IMR-90 (cell line): ENCODE data around the gene C5orf58. TPM values are rescaled to one million over a fixed set of nuclear protein-coding genes. Genes with fewer than 3 reads are reported as not detected.

Experiments used
- ATAC-seq: fragments of 200-7000 bp; cut with Tn5 transposase; 2 replicates; pipeline ENCODE4 v1.9.1; 2020; ENCODE audit warnings: low read depth, mild to moderate bottlenecking, moderate library complexity
- BruUV-seq: library from RNA; stranded (reverse); fragments of 400-500 nt; replicated peaks from 2 replicates; lab custom pipeline; 2021; lab: Mats Ljungman, UMichigan
- CTCF ChIA-PET: fragments of 300-600 bp; formaldehyde crosslinking; extraction: SDS; loops from one replicate; lab custom pipeline; 2021; ENCODE audit warnings: antibody characterized with exemption; lab: Yijun Ruan, JAX
- POLR2A ChIA-PET: fragments of 300-600 bp; sonication (Branson Sonifier 250); formaldehyde crosslinking; loops from one replicate; lab custom pipeline; 2022; ENCODE audit warnings: antibody characterized with exemption; ENCODE audit not compliant: unreplicated experiment; lab: Charles Lee
- DNase-seq: peaks from one replicate; pipeline ENCODE4 v3.0.0; 2013
- H2AFZ ChIP-seq: replicated peaks from 2 replicates; pipeline ENCODE3; 2013; ENCODE audit warnings: low read length, mild to moderate bottlenecking; ENCODE audit not compliant: poor library complexity
- H2AK5ac ChIP-seq: 2 replicates; pipeline ENCODE4 v1.6.1; 2013; ENCODE audit warnings: low read depth, low read length, inconsistent platforms
- H2AK9ac ChIP-seq: replicated peaks from 2 replicates; pipeline ENCODE3; 2013; ENCODE audit warnings: mild to moderate bottlenecking, low read depth, low read length, moderate library complexity; ENCODE audit not compliant: poor library complexity
- H2BK120ac ChIP-seq: 2 replicates; pipeline ENCODE4 v1.6.1; 2013; ENCODE audit warnings: low read depth, low read length, inconsistent platforms
- H2BK15ac ChIP-seq: 3 replicates; pipeline ENCODE4 v1.6.1; 2013; ENCODE audit warnings: low read depth, low read length, inconsistent platforms
- H2BK20ac ChIP-seq: 2 replicates; pipeline ENCODE4 v1.6.1; 2013; ENCODE audit warnings: low read depth, mild to moderate bottlenecking, inconsistent platforms, low read length, moderate library complexity
- H2BK5ac ChIP-seq: 2 replicates; pipeline ENCODE4 v1.6.1; 2013; ENCODE audit warnings: mild to moderate bottlenecking, low read depth, low read length, inconsistent platforms; ENCODE audit not compliant: poor library complexity, severe bottlenecking
- H3K14ac ChIP-seq: replicated peaks from 2 replicates; pipeline ENCODE4 v1.6.1; 2013; ENCODE audit warnings: low read depth, low read length, inconsistent platforms
- H3K18ac ChIP-seq: 2 replicates; pipeline ENCODE4 v1.6.1; 2013; ENCODE audit warnings: low read depth, low read length, control low read depth
- H3K23ac ChIP-seq: 2 replicates; pipeline ENCODE4 v1.6.1; 2013; ENCODE audit warnings: low read depth, low read length, inconsistent platforms
- H3K27ac ChIP-seq: 2 replicates; pipeline ENCODE4 v1.5.1; 2013; ENCODE audit warnings: mild to moderate bottlenecking, control low read depth, low read length; ENCODE audit not compliant: insufficient read depth
- H3K27me3 ChIP-seq: 2 replicates; pipeline ENCODE4 v1.6.1; 2013; ENCODE audit warnings: low read length; ENCODE audit not compliant: control insufficient read depth, insufficient read depth
- H3K36me3 ChIP-seq: 2 replicates; pipeline ENCODE4 v1.6.1; 2013; ENCODE audit warnings: low read length, mixed read lengths; ENCODE audit not compliant: control insufficient read depth, insufficient read depth
- H3K4ac ChIP-seq: 2 replicates; pipeline ENCODE4 v1.6.1; 2013; ENCODE audit warnings: low read depth, low read length, inconsistent platforms
- H3K4me1 ChIP-seq: 2 replicates; pipeline ENCODE4 v1.6.1; 2013; ENCODE audit warnings: low read length, mixed read lengths; ENCODE audit not compliant: control insufficient read depth, insufficient read depth
- H3K4me2 ChIP-seq: 2 replicates; pipeline ENCODE4 v1.6.1; 2013; ENCODE audit warnings: low read depth, mild to moderate bottlenecking, control low read depth, low read length, moderate library complexity
- H3K4me3 ChIP-seq: 2 replicates; pipeline ENCODE4 v1.5.1; 2013; ENCODE audit warnings: low read depth, mild to moderate bottlenecking, control low read depth, low read length, moderate library complexity; ENCODE audit not compliant: insufficient read depth
- H3K56ac ChIP-seq: 2 replicates; pipeline ENCODE4 v1.6.1; 2013; ENCODE audit warnings: low read length, inconsistent platforms; ENCODE audit not compliant: insufficient read depth; ENCODE audit errors: extremely low read depth
- H3K79me1 ChIP-seq, 2 experiments: 2 replicates each; pipeline ENCODE4 v1.6.1; 2013; ENCODE audit warnings: low read length in 2 of 2, inconsistent platforms in 1 of 2, low read depth in 1 of 2
- H3K9ac ChIP-seq: 2 replicates; pipeline ENCODE4 v1.6.1; 2013; ENCODE audit warnings: low read depth, low read length, control low read depth
- H3K9me1 ChIP-seq: 2 replicates; pipeline ENCODE4 v1.6.1; 2013; ENCODE audit warnings: low read length, inconsistent platforms; ENCODE audit not compliant: insufficient read depth
- H3K9me3 ChIP-seq: 2 replicates; pipeline ENCODE4 v1.6.1; 2013; ENCODE audit warnings: low read length; ENCODE audit not compliant: control insufficient read depth, insufficient read depth
- H4K20me1 ChIP-seq: 2 replicates; pipeline ENCODE4 v1.6.1; 2013; ENCODE audit warnings: low read length, inconsistent platforms; ENCODE audit not compliant: insufficient read depth
- H4K5ac ChIP-seq: 2 replicates; pipeline ENCODE4 v1.6.1; 2013; ENCODE audit warnings: mild to moderate bottlenecking, low read depth, low read length, control low read depth
- H4K8ac ChIP-seq, 2 experiments: 2 replicates each; pipeline ENCODE4 v1.6.1; 2013; ENCODE audit warnings: low read depth in 2 of 2, low read length in 2 of 2, control low read depth in 1 of 2, inconsistent platforms in 1 of 2
- H4K91ac ChIP-seq: 2 replicates; pipeline ENCODE4 v1.6.1; 2013; ENCODE audit warnings: low read depth, low read length, inconsistent platforms; ENCODE audit not compliant: insufficient read depth
- CHD1 ChIP-seq: IDR thresholded peaks from 2 replicates; pipeline ENCODE4 v1.6.1; 2012; ENCODE audit warnings: low read depth, low read length, improper control_type of control experiment
- RCOR1 ChIP-seq: IDR thresholded peaks from 2 replicates; pipeline ENCODE4 v1.6.1; 2012; ENCODE audit warnings: mild to moderate bottlenecking, low read length, improper control_type of control experiment; ENCODE audit not compliant: insufficient replicate concordance
- WGBS, 2 experiments: methylation state at CpG; one replicate each; pipeline versions ENCODE4 v1.1.5 to v1.1.7; 2013; ENCODE audit warnings: missing lambda C conversion rate in 2 of 2; ENCODE audit not compliant: insufficient read length in 1 of 2; ENCODE audit errors: extremely low coverage in 2 of 2; 5-methylcytosine and 5-hydroxymethylcytosine counted together
- dilution Hi-C: fragments of 300-500 bp; cut with HindIII; formaldehyde crosslinking; loops from one replicate; pipeline ENCODE4 v1.14.3; 2018; ENCODE audit warnings: low sequenced_read_pairs; ENCODE audit not compliant: unreplicated experiment
- in situ Hi-C: fragments of 300-500 bp; cut with MboI; formaldehyde crosslinking; loops from 3 replicates; pipeline ENCODE4 v1.14.3; 2019; ENCODE audit warnings: low sequenced_read_pairs, inconsistent platforms, mixed read lengths
- intact Hi-C: fragments of 100-400 bp; cut with micrococcal nuclease; formaldehyde crosslinking; loops from 2 replicates; pipeline ENCODE4 v1.10.0; 2022
- polyA plus RNA-seq, 3 experiments: library from polyadenylated mRNA; depleted of rRNA; stranded (reverse); fragments of >200 nt; gene quantifications; 2 replicates each; pipeline ENCODE4 v1.2.3, GENCODE V29; 2012; ENCODE audit warnings: low replicate concordance in 1 of 3
- total RNA-seq: library from RNA; depleted of rRNA; stranded (reverse); fragments of >200 nt; gene quantifications from 2 replicates; pipeline ENCODE4 v1.2.3, GENCODE V29; 2012

Gene C5orf58
- total and polyA plus RNA-seq, 2 of the 4 experiments (the other 2 are of a cell fraction), result not detected

DNA sequence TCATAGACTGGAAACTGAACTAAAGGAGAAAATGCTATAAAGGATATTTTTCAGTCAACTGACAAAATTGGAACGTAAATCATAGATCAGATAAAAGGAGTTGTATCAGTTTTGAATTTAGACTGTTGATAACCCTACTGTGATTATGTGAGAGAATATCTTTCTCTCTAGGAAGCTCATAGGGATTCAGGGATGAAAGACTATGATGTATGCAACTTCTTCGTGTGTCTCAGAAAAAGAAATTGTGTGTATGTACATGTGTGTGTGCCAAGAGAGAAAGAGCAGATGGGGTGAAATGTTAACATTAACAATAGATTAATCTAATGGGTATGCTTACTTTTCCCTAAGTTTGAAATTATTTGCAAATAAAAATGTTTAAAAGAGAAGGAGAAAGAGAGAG, 30.7 kb upstream of the C5orf58 start:
- H3K9me1 ChIP-seq, result no peaks in the 10 kb centered on the region
- H3K23ac ChIP-seq, result no peak overlapping the region
- H3K18ac ChIP-seq, result no peak overlapping the region
- no peak overlapping the region for H3K4me3 ChIP-seq
- H3K4me2 ChIP-seq, result no peak overlapping the region
- no peak overlapping the region for H2BK5ac ChIP-seq
- no peak for ATAC-seq
- H3K27me3 ChIP-seq, result no peaks in the 10 kb centered on the region; the same call in 1 of the 2 replicates
- no peak overlapping the region for H3K9ac ChIP-seq
- no peak overlapping the region for H3K56ac ChIP-seq
- no peak overlapping the region for H3K27ac ChIP-seq
- no peak overlapping the region for H2BK15ac ChIP-seq
- no peaks in the 10 kb centered on the region for H4K20me1 ChIP-seq
- no peak overlapping the region for H2AK9ac ChIP-seq
- H3K9me3 ChIP-seq, result no peaks in the 10 kb centered on the region
- H3K14ac ChIP-seq, result no peak overlapping the region
- dilution Hi-C loops (no loop called here), intact Hi-C loops (no loop called here), in situ Hi-C loops (no loop called here)
- no peak for DNase-seq
- no peak overlapping the region for H3K4ac ChIP-seq
- TF ChIP-seq RCOR1, result no peak
- TF ChIP-seq CHD1, result no peak
- H4K5ac ChIP-seq, result no peak overlapping the region
- ChIA-PET CTCF (interaction anchor here (0.6 kb wide), 1 partner anchor 133 kb away, joined by 3 read pairs; no protein-coding TSS in a partner anchor), POLR2A (no interaction called here)
- H2BK120ac ChIP-seq, result no peak overlapping the region
- no peaks in the 10 kb centered on the region for H3K36me3 ChIP-seq
- H3K79me1 ChIP-seq, result no peaks in the 10 kb centered on the region
- H3K4me1 ChIP-seq, result no peaks in the 10 kb centered on the region
- H2BK20ac ChIP-seq, result no peak overlapping the region
- H2AFZ ChIP-seq, result no peak overlapping the region
- no TSS peak for BruUV-seq
- H4K8ac ChIP-seq, result no peak overlapping the region
- H4K91ac ChIP-seq, result no peak overlapping the region
- H2AK5ac ChIP-seq, result no peak overlapping the region
- WGBS, 2 experiments, result no CpG with 5 or more reads among the region's 2 CpGs
